HepG2 (cell line): ENCODE results near the gene YWHAE. TPM values are rescaled to one million over a fixed set of nuclear protein-coding genes. Genes with fewer than 3 reads are reported as not detected.

Experiments used
- ATAC-seq: fragments of 200-7000 bp; cut with Tn5 transposase; 3 replicates; pipeline ENCODE4 v1.9.1; 2020; ENCODE audit warnings: mild to moderate bottlenecking, moderate library complexity
- BruUV-seq: library from RNA; stranded (reverse); fragments of 400-500 nt; replicated peaks from 2 replicates; lab custom pipeline; 2021; lab: Mats Ljungman, UMichigan
- CTCF ChIA-PET: fragments of 300-600 bp; formaldehyde crosslinking; extraction: SDS; loops from one replicate; lab custom pipeline; 2021; ENCODE audit warnings: low total read pairs, inconsistent platforms, low intra/inter-chr PET ratio; lab: Yijun Ruan, JAX
- POLR2A ChIA-PET: fragments of 350-600 bp; sonication (Branson Sonifier 250); formaldehyde crosslinking; loops from one replicate; lab custom pipeline; 2020; ENCODE audit warnings: antibody characterized with exemption, inconsistent platforms; lab: Yijun Ruan, JAX
- DNase-seq: peaks from one replicate; pipeline ENCODE4 v3.0.0-alpha.2; 2015; ENCODE audit warnings: low spot score
- FAIRE-seq: peaks from 3 replicates; lab custom pipeline; 2011; peaks lifted over from hg19 to GRCh38; lab: Jason Lieb, UNC
- H2AFZ ChIP-seq: one replicate; pipeline ENCODE4 v1.6.1; 2011; ENCODE audit warnings: low read length, inconsistent platforms
- H3K27ac ChIP-seq: fragments of 300-600 bp; 3 replicates; pipeline ENCODE4 v1.8.0; 2011; ENCODE audit warnings: mixed run types, mild to moderate bottlenecking, mixed read lengths, low read length, inconsistent platforms; ENCODE audit not compliant: insufficient read depth; ENCODE audit errors: extremely low read length
- H3K27me3 ChIP-seq, 2 experiments: fragments of 200-600 bp in 1 of 2; 2 replicates in 1 of 2; 3 replicates in 1 of 2; pipeline versions ENCODE4 v1.6.0 to v1.8.0; 2011; ENCODE audit warnings: low read length in 2 of 2, mild to moderate bottlenecking in 2 of 2, moderate library complexity in 2 of 2, inconsistent platforms in 1 of 2; ENCODE audit not compliant: insufficient read depth in 2 of 2, control insufficient read depth in 1 of 2
- H3K36me3 ChIP-seq, 2 experiments: fragments of 200-600 bp in 1 of 2; replicated peaks in 1 of 2; 2 replicates in 1 of 2; 3 replicates in 1 of 2; pipeline versions ENCODE4 v1.5.1 to v1.8.0; 2011; ENCODE audit warnings: low read length in 2 of 2, inconsistent platforms in 1 of 2; ENCODE audit not compliant: insufficient read depth in 2 of 2, control insufficient read depth in 1 of 2
- H3K4me1 ChIP-seq: 2 replicates; pipeline ENCODE4 v1.5.1; 2012; ENCODE audit warnings: low read length, inconsistent platforms; ENCODE audit not compliant: insufficient read depth
- H3K4me2 ChIP-seq: 2 replicates; pipeline ENCODE4 v1.6.0; 2011; ENCODE audit warnings: low read depth, low read length, inconsistent platforms
- H3K4me3 ChIP-seq, 3 experiments: fragments of 200-600 bp in 1 of 3; sonication (generic), shearing (Covaris generic) in 1 of 3; replicated peaks in 1 of 3; 2 replicates each; pipeline ENCODE4 v1.5.1; 2011 to 2016; ENCODE audit warnings: low read length in 3 of 3, inconsistent platforms in 2 of 3, low read depth in 2 of 3, mild to moderate bottlenecking in 2 of 3, control low read depth in 1 of 3, mixed read lengths in 1 of 3; ENCODE audit not compliant: insufficient read depth in 1 of 3
- H3K79me2 ChIP-seq: one replicate; pipeline ENCODE4 v1.6.1; 2011; ENCODE audit warnings: low read length, inconsistent platforms; ENCODE audit not compliant: insufficient read depth
- H3K9ac ChIP-seq: 2 replicates; pipeline ENCODE4 v1.6.0; 2011; ENCODE audit warnings: mild to moderate bottlenecking, low read depth, low read length, inconsistent platforms; ENCODE audit not compliant: insufficient read depth
- H3K9me3 ChIP-seq: 2 replicates; pipeline ENCODE4 v1.5.1; 2012; ENCODE audit warnings: mild to moderate bottlenecking, low read length
- H4K20me1 ChIP-seq: 2 replicates; pipeline ENCODE4 v1.6.0; 2011; ENCODE audit warnings: inconsistent platforms, mild to moderate bottlenecking, low read length, moderate library complexity; ENCODE audit not compliant: insufficient read depth
- ATAD3A ChIP-seq: sonication (generic); formaldehyde crosslinking; IDR thresholded peaks from 2 replicates; pipeline ENCODE4 v1.4.0; 2020; ENCODE audit warnings: missing genetic modification reagents
- CENPX ChIP-seq: sonication (generic); formaldehyde crosslinking; IDR thresholded peaks from 2 replicates; pipeline ENCODE4 v1.9.0; 2021; ENCODE audit warnings: mild to moderate bottlenecking, missing genetic modification reagents, moderate library complexity
- KDM5A ChIP-seq: fragments of 200-600 bp; sonication (generic); IDR thresholded peaks from 2 replicates; pipeline ENCODE4 v1.7.0; 2018; ENCODE audit warnings: antibody characterized with exemption, mild to moderate bottlenecking, low read length, borderline replicate concordance
- MBNL3 ChIP-seq: fragments of 250-450 bp; sonication (Bioruptor Pico); conservative IDR thresholded peaks from 2 replicates; pipeline ENCODE4 v1.8.0; 2022; ENCODE audit warnings: mild to moderate bottlenecking, inconsistent platforms
- NFKBIZ ChIP-seq: IDR thresholded peaks from 2 replicates; pipeline ENCODE4 v1.6.1; 2018; ENCODE audit warnings: missing genetic modification reagents, missing compliant biosample characterization
- RXRA ChIP-seq: sonication (generic); formaldehyde crosslinking; IDR thresholded peaks from 2 replicates; pipeline ENCODE4 v1.5.1; 2020; ENCODE audit warnings: missing genetic modification reagents
- SP140L ChIP-seq: sonication (generic); formaldehyde crosslinking; IDR thresholded peaks from 2 replicates; pipeline ENCODE4 v1.4.0; 2020; ENCODE audit warnings: missing genetic modification reagents, borderline replicate concordance
- ZNF224 ChIP-seq: sonication (generic); formaldehyde crosslinking; IDR thresholded peaks from 2 replicates; pipeline ENCODE4 v1.5.0; 2020; ENCODE audit warnings: mild to moderate bottlenecking, missing genetic modification reagents
- ZNF225 ChIP-seq: sonication (generic); formaldehyde crosslinking; IDR thresholded peaks from 2 replicates; pipeline ENCODE4 v1.4.0; 2020; ENCODE audit warnings: mild to moderate bottlenecking, missing genetic modification reagents
- ZNF230 ChIP-seq: sonication (generic); formaldehyde crosslinking; IDR thresholded peaks from 2 replicates; pipeline ENCODE4 v1.4.0; 2020; ENCODE audit warnings: mild to moderate bottlenecking, missing genetic modification reagents
- ZNF329 ChIP-seq: sonication (generic); formaldehyde crosslinking; IDR thresholded peaks from 2 replicates; pipeline ENCODE4 v1.9.0; 2021; ENCODE audit warnings: low read depth, mild to moderate bottlenecking, missing genetic modification reagents
- ZNF430 ChIP-seq: sonication (generic); formaldehyde crosslinking; IDR thresholded peaks from 2 replicates; pipeline ENCODE4 v1.9.0; 2021; ENCODE audit warnings: mild to moderate bottlenecking, missing genetic modification reagents
- ZNF709 ChIP-seq: sonication (generic); formaldehyde crosslinking; IDR thresholded peaks from 2 replicates; pipeline ENCODE4 v1.5.0; 2020; ENCODE audit warnings: mild to moderate bottlenecking, missing genetic modification reagents
- ZSCAN20 ChIP-seq: sonication (generic); formaldehyde crosslinking; IDR thresholded peaks from 2 replicates; pipeline ENCODE4 v1.4.0; 2020; ENCODE audit warnings: missing genetic modification reagents, mild to moderate bottlenecking, borderline replicate concordance
- WGBS: methylation state at CpG from one replicate; pipeline ENCODE4 v1.1.6; 2017; ENCODE audit warnings: low lambda C conversion rate; 5-methylcytosine and 5-hydroxymethylcytosine counted together
- in situ Hi-C: cut with HindIII; loops from 2 replicates; pipeline ENCODE4 v1.10.0; 2017; ENCODE audit warnings: low pct_unique_long_range_greater_than_20kb; ENCODE audit not compliant: extremely low pct_ligation_motif_present
- intact Hi-C: fragments of 100-400 bp; cut with micrococcal nuclease; formaldehyde crosslinking; loops from one replicate; pipeline ENCODE4 v1.10.0; 2022; ENCODE audit not compliant: unreplicated experiment
- polyA plus RNA-seq, 8 experiments: library from polyadenylated mRNA; depleted of rRNA in 3 of 8; stranded (reverse) in 7 of 8; unstranded in 1 of 8; fragments of >200 nt; fragmentation: Illumina TruSeq in 4 of 8; extraction: Trizol in 4 of 8; gene quantifications; 2 replicates each; pipeline versions ENCODE4 v1.2.1 to v1.2.3, GENCODE V29; 2011 to 2016; ENCODE audit warnings: low read depth in 4 of 8, missing spikeins in 1 of 8, mixed read lengths in 1 of 8; ENCODE audit not compliant: insufficient read depth in 1 of 8
- total RNA-seq, 5 experiments: library from RNA; depleted of rRNA; stranded (reverse); fragments of >200 nt; fragmentation: Illumina TruSeq; extraction: Trizol; gene quantifications; 2 replicates each; pipeline ENCODE4 v1.2.3, GENCODE V29; 2016; ENCODE audit warnings: low read depth in 1 of 5
- TF ChIP-seq, protein P1 (sequence below): sonication (generic); formaldehyde crosslinking; IDR thresholded peaks from 2 replicates; pipeline ENCODE4 v1.8.1; 2022; ENCODE audit warnings: mild to moderate bottlenecking, missing genetic modification reagents
- TF ChIP-seq, protein P2 (sequence below): sonication (generic); formaldehyde crosslinking; IDR thresholded peaks from 2 replicates; pipeline ENCODE4 v1.8.1; 2023; ENCODE audit warnings: missing genetic modification reagents, mild to moderate bottlenecking, borderline replicate concordance

Gene YWHAE
- total and polyA plus RNA-seq, 2 of the 13 experiments (the other 11 are each of a cell fraction or from before 2014, with no cell fraction given), result 256 to 335 TPM

DNA sequence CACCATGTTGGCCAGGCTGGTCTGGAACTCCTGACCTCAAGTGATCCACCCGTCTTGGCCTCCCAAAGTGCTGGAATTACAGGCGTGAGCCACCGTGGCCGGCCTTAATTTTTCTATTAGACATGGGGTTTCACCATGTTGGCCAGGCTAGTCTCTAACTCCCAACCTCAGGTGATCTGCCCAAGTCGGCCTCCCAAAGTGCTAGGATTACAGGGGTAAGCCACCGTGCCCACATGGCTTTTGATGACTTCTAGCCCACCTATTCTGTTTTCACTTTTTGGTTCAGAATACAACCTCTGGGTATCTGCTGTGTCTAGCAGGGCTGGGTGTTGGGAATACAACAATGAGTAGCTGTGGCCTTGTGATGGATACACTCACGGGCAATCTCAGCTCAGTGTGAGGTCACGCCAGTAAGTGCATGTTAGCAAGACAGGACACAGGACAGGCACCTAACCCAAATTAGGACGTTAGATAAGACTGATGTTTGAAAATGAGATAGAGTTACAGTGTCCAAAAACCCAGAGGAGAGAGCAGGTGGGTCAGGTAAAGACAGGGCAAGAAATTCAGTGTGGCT, 14.1 kb upstream of the YWHAE start:
- Histone ChIP-seq H2AFZ (no peak overlapping the region), H3K36me3 (no peaks in the 10 kb centered on the region), H3K79me2 (no peaks in the 10 kb centered on the region), H3K4me3 (no peak overlapping the region), H3K4me2 (no peak overlapping the region), H3K4me1 (peaks cover 36% of the 10 kb centered on the region), H3K27ac (no peak overlapping the region), H3K9me3 (no peaks in the 10 kb centered on the region), H3K27me3 (no peaks in the 10 kb centered on the region), H4K20me1 (no peaks in the 10 kb centered on the region), H3K9ac (no peak overlapping the region)
- FAIRE-seq, result no peak
- BruUV-seq, result no TSS peak
- ChIA-PET CTCF (no interaction called here), POLR2A (interaction anchor here (1.0 to 1.9 kb wide), 3 partner anchors 9 to 103 kb away, joined by 3 to 7 read pairs (median 4); partner anchors contain the start of genes INPP5K and YWHAE)
- in situ Hi-C loops (no loop called here), intact Hi-C loops (loop anchor here (10.0 kb wide), 1 partner anchor 49 kb away; no protein-coding TSS in a partner anchor)
- TF ChIP-seq ZSCAN20 (CRISPR knock-in tag), result no peak
- TF ChIP-seq ZNF430 (CRISPR knock-in tag), result no peak
- no peak for TF ChIP-seq KDM5A
- TF ChIP-seq CENPX (CRISPR knock-in tag), result no peak
- TF ChIP-seq, protein P1, sequence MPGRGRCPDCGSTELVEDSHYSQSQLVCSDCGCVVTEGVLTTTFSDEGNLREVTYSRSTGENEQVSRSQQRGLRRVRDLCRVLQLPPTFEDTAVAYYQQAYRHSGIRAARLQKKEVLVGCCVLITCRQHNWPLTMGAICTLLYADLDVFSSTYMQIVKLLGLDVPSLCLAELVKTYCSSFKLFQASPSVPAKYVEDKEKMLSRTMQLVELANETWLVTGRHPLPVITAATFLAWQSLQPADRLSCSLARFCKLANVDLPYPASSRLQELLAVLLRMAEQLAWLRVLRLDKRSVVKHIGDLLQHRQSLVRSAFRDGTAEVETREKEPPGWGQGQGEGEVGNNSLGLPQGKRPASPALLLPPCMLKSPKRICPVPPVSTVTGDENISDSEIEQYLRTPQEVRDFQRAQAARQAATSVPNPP, result no peak
- no peak for TF ChIP-seq ZNF329 (CRISPR knock-in tag)
- no peak for TF ChIP-seq ZNF225
- no peak for TF ChIP-seq ZNF709 (CRISPR knock-in tag)
- TF ChIP-seq, protein P2, sequence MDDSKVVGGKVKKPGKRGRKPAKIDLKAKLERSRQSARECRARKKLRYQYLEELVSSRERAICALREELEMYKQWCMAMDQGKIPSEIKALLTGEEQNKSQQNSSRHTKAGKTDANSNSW (CRISPR knock-in tag), result no peak
- no peak for TF ChIP-seq NFKBIZ (CRISPR knock-in tag)
- no peak for TF ChIP-seq ZNF230
- no peak for TF ChIP-seq ATAD3A
- TF ChIP-seq SP140L (CRISPR knock-in tag), result no peak
- no peak for TF ChIP-seq RXRA
- TF ChIP-seq ZNF224 (CRISPR knock-in tag), result no peak
- no peak for TF ChIP-seq MBNL3
- WGBS, result 76% methylated on average over 9 of the region's 9 CpGs
- no peak for DNase-seq
- ATAC-seq, result no peak; the same call in 2 of the 3 replicates
